AG04450 (cell line): Measurements from ENCODE around the gene EML3. TPM values are rescaled to one million over a fixed set of nuclear protein-coding genes. Genes with fewer than 3 reads are reported as not detected.
"Not testable (repeated sequence)": the region's sequence is repeated elsewhere in the genome, so short reads cannot be mapped to it uniquely, and the experiment has no call there.

Source experiments
- CTCF ChIA-PET: fragments of 300-600, 350-600 bp; formaldehyde crosslinking; extraction: SDS; loops from one replicate; lab custom pipeline; 2022; ENCODE audit warnings: antibody characterized with exemption, inconsistent platforms; lab: Charles Lee
- POLR2A ChIA-PET: fragments of 350-600 bp; formaldehyde crosslinking; extraction: SDS; loops from one replicate; lab custom pipeline; 2021; ENCODE audit warnings: antibody characterized with exemption, inconsistent platforms; lab: Yijun Ruan, JAX
- DNase-seq: peaks from one replicate; pipeline ENCODE4 v3.0.0-alpha.2; 2011; ENCODE audit warnings: low read depth, low spot score
- H3K27ac ChIP-seq: one replicate; pipeline ENCODE4 v1.5.1; 2012; ENCODE audit warnings: low read depth, low read length, control low read depth
- H3K27me3 ChIP-seq: one replicate; pipeline ENCODE4 v1.6.0; 2012; ENCODE audit warnings: low read length; ENCODE audit not compliant: control insufficient read depth, insufficient read depth
- H3K4me3 ChIP-seq: 2 replicates; pipeline ENCODE4 v1.5.1; 2011; ENCODE audit warnings: mild to moderate bottlenecking, low read depth, low read length, control low read depth
- H3K9me3 ChIP-seq: 2 replicates; pipeline ENCODE4 v1.5.1; 2012; ENCODE audit warnings: low read length; ENCODE audit not compliant: control insufficient read depth, insufficient read depth
- CTCF ChIP-seq: IDR thresholded peaks from 2 replicates; pipeline ENCODE4 v1.5.1; 2011; ENCODE audit warnings: low read depth, low read length, control low read depth, inconsistent platforms
- polyA plus RNA-seq: library from polyadenylated mRNA; depleted of rRNA; stranded (reverse); fragments of >200 nt; gene quantifications from 2 replicates; pipeline ENCODE4 v1.2.3, GENCODE V29; 2011

EML3 gene
- polyA plus RNA-seq, 1 experiment: 18.6 TPM

- TF ChIP-seq CTCF: no peak
- POLR2A ChIA-PET: interaction anchor here (0.5 to 2.9 kb wide), 16 partner anchors 8 to 220 kb away, joined by 3 to 23 read pairs (median 6); partner anchors contain the start of genes C11orf98, CSKMT, EEF1G and EML3
- Histone ChIP-seq H3K27me3 (no peaks in the 10 kb centered on the region), H3K4me3 (peak overlapping the region; percentile 86), H3K27ac (peak overlapping the region; percentile 78), H3K9me3 (no peaks in the 10 kb centered on the region)
- no peak for DNase-seq
- CTCF ChIA-PET: interaction anchor here (1.1 to 1.8 kb wide), 5 partner anchors 9 to 226 kb away, joined by 5 to 8 read pairs (median 6); no protein-coding TSS in a partner anchor
Measured at GRCh38 chr11:62621027-62621566, 8.5 kb upstream of the EML3 start.

DNA sequence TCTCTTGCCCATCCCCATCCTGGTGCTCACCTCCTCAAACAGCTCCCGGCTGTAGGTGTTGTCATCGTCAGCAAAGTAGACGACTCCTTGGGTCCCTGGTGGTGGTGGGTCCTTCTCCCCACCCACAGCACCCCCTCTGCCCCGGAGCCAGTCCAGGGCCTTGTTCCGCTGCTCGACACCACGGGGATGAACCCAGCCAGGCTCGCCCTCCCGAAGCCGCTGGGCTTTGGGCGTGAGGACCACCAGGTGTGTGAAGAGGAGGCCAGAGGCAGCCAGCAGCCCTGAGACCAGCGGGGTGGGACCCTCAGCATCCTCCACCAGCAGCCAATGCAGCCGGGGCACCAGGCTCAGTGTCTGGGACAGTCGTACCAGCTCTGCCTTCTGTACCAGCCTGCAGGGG, 4.4 kb upstream of the EML3 start:
- H3K27me3 ChIP-seq, H3K9me3 ChIP-seq, DNase-seq, CTCF ChIA-PET, POLR2A ChIA-PET, H3K27ac ChIP-seq, H3K4me3 ChIP-seq: not testable (repeated sequence)

DNA sequence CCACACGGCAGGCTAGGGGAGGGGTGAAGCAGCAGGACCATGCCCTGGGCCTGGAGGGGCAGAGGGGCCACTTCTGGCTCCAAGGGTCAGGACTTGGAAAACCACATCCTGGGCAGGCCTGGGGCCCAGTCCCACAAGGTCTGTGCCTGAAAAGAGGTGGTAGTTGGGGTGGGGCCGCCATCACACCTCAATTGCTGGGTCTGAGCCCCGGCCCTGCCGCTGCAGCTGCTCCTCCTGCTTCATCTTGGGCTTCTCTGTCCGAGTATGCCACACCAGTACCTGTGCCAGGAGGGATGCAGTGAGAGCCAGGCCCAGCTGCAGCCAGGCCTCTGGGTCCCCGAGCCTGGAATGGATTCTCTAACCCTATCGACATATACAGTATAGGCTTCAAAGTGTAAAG, 2.9 kb upstream of the EML3 start:
- no peak for TF ChIP-seq CTCF
- no peak for DNase-seq
- H3K27ac ChIP-seq: no peak overlapping the region
- CTCF ChIA-PET: no interaction called here
- no peak overlapping the region for H3K4me3 ChIP-seq
- no peaks in the 10 kb centered on the region for H3K27me3 ChIP-seq
- no peaks in the 10 kb centered on the region; the same call in 1 of the 2 replicates for H3K9me3 ChIP-seq
- POLR2A ChIA-PET: no interaction called here

- ChIA-PET CTCF (no interaction called here), POLR2A (no interaction called here)
- H3K4me3 ChIP-seq: no peak overlapping the region
- TF ChIP-seq CTCF: no peak
- no peaks in the 10 kb centered on the region; the same call in 1 of the 2 replicates for H3K9me3 ChIP-seq
- peak overlapping the region; percentile 39 for H3K27ac ChIP-seq
- H3K27me3 ChIP-seq: no peaks in the 10 kb centered on the region
- no peak for DNase-seq
Measured at GRCh38 chr11:62614275-62614674, 1.7 kb upstream of the EML3 start.

DNA sequence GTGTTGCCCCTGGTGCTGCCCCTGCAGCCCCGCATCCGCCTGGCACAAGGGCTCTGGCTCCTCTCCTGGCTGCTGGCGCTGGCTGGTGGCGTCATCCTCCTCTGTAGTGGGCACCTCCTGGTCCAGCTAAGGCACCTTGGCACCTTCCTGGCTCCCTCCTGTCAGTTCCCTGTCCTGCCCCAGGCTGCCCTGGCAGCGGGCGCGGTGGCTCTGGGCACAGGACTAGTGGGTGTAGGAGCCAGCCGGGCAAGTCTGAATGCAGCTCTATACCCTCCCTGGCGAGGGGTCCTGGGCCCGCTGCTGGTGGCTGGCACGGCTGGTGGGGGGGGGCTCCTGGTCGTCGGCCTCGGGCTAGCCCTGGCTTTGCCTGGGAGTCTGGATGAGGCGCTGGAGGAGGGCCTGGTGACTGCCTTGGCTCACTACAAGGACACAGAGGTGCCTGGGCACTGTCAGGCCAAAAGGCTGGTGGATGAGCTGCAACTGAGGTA, 760 bp upstream of the EML3 start:
- H3K4me3 ChIP-seq: no peak overlapping the region
- DNase-seq: no peak
- H3K9me3 ChIP-seq: no peaks in the 10 kb centered on the region; the same call in 1 of the 2 replicates
- POLR2A ChIA-PET: interaction anchor here (0.8 to 1.0 kb wide), 2 partner anchors 8 to 52 kb away, joined by 4 to 5 read pairs; partner anchors contain the start of genes B3GAT3, C11orf98 and CSKMT
- TF ChIP-seq CTCF: no peak
- peak overlapping the region; percentile 61 for H3K27ac ChIP-seq
- CTCF ChIA-PET: interaction anchor here (0.6 kb wide), 1 partner anchor 158 kb away, joined by 3 read pairs; the partner anchor contains the start of gene TAF6L
- no peaks in the 10 kb centered on the region for H3K27me3 ChIP-seq
